HepG2 (cell line): ENCODE results near the gene TOP2A. TPM values are rescaled to one million over a fixed set of nuclear protein-coding genes. Genes with fewer than 3 reads are reported as not detected.

ENCODE experiments used
- BATF2 ChIP-seq: sonication (generic); formaldehyde crosslinking; IDR thresholded peaks from 2 replicates; pipeline ENCODE4 v1.8.0; 2022; ENCODE audit warnings: mild to moderate bottlenecking, missing genetic modification reagents, moderate library complexity
- BRD4 ChIP-seq: sonication (generic); formaldehyde crosslinking; IDR thresholded peaks from 2 replicates; pipeline ENCODE4 v1.4.0; 2020; ENCODE audit warnings: missing genetic modification reagents
- CENPT ChIP-seq: sonication (generic); formaldehyde crosslinking; IDR thresholded peaks from 2 replicates; pipeline ENCODE4 v1.8.0; 2022; ENCODE audit warnings: low read depth, mild to moderate bottlenecking, moderate library complexity, missing genetic modification reagents
- DZIP1 ChIP-seq: sonication (generic); formaldehyde crosslinking; IDR thresholded peaks from 2 replicates; pipeline ENCODE4 v1.5.0; 2020; ENCODE audit warnings: mild to moderate bottlenecking, missing genetic modification reagents
- E2F1 ChIP-seq: sonication (generic); formaldehyde crosslinking; IDR thresholded peaks from 2 replicates; pipeline ENCODE4 v1.5.0; 2020; ENCODE audit warnings: missing genetic modification reagents
- JARID2 ChIP-seq: sonication (generic); formaldehyde crosslinking; IDR thresholded peaks from 2 replicates; pipeline ENCODE4 v1.8.1; 2023; ENCODE audit warnings: missing genetic modification reagents, inconsistent platforms; ENCODE audit not compliant: insufficient replicate concordance
- MED8 ChIP-seq: sonication (generic); formaldehyde crosslinking; IDR thresholded peaks from 2 replicates; pipeline ENCODE4 v1.8.1; 2023; ENCODE audit warnings: mild to moderate bottlenecking, missing genetic modification reagents; ENCODE audit not compliant: insufficient replicate concordance
- PHF8 ChIP-seq: sonication (generic); formaldehyde crosslinking; IDR thresholded peaks from 2 replicates; pipeline ENCODE4 v1.5.0; 2020; ENCODE audit warnings: missing genetic modification reagents
- TBX3 ChIP-seq: fragments of 450-650 bp; IDR thresholded peaks from 2 replicates; pipeline ENCODE4 v1.6.1; 2017; ENCODE audit warnings: antibody characterized with exemption, mild to moderate bottlenecking, inconsistent platforms, borderline replicate concordance
- YY1 ChIP-seq: IDR thresholded peaks from 2 replicates; pipeline ENCODE4 v1.6.1; 2011; ENCODE audit warnings: low read length, low read depth, moderate library complexity, mild to moderate bottlenecking; ENCODE audit not compliant: insufficient read depth, insufficient replicate concordance
- ZNF256 ChIP-seq: sonication (generic); formaldehyde crosslinking; conservative IDR thresholded peaks from 2 replicates; pipeline ENCODE4 v1.4.0; 2020; ENCODE audit warnings: missing genetic modification reagents
- ZNF598 ChIP-seq: sonication (generic); formaldehyde crosslinking; IDR thresholded peaks from 2 replicates; pipeline ENCODE4 v1.5.1; 2020; ENCODE audit warnings: mild to moderate bottlenecking, missing genetic modification reagents, borderline replicate concordance
- ZNF660 ChIP-seq: sonication (generic); formaldehyde crosslinking; IDR thresholded peaks from 2 replicates; pipeline ENCODE4 v1.5.1; 2020; ENCODE audit warnings: mild to moderate bottlenecking, low read depth, missing genetic modification reagents, borderline replicate concordance
- ZNF891 ChIP-seq: sonication (generic); formaldehyde crosslinking; IDR thresholded peaks from 2 replicates; pipeline ENCODE4 v1.5.0; 2020; ENCODE audit warnings: mild to moderate bottlenecking, missing genetic modification reagents
- polyA plus RNA-seq, 8 experiments: library from polyadenylated mRNA; depleted of rRNA in 3 of 8; stranded (reverse) in 7 of 8; unstranded in 1 of 8; fragments of >200 nt; fragmentation: Illumina TruSeq in 4 of 8; extraction: Trizol in 4 of 8; gene quantifications; 2 replicates each; pipeline versions ENCODE4 v1.2.1 to v1.2.3, GENCODE V29; 2011 to 2016; ENCODE audit warnings: low read depth in 4 of 8, missing spikeins in 1 of 8, mixed read lengths in 1 of 8; ENCODE audit not compliant: insufficient read depth in 1 of 8
- total RNA-seq, 5 experiments: library from RNA; depleted of rRNA; stranded (reverse); fragments of >200 nt; fragmentation: Illumina TruSeq; extraction: Trizol; gene quantifications; 2 replicates each; pipeline ENCODE4 v1.2.3, GENCODE V29; 2016; ENCODE audit warnings: low read depth in 1 of 5
- TF ChIP-seq, protein P1 (sequence below): sonication (generic); formaldehyde crosslinking; IDR thresholded peaks from 2 replicates; pipeline ENCODE4 v1.5.1; 2020; ENCODE audit warnings: missing genetic modification reagents, mild to moderate bottlenecking, borderline replicate concordance
- TF ChIP-seq, protein P2 (sequence below): IDR thresholded peaks from 2 replicates; pipeline ENCODE4 v1.6.1; 2018; ENCODE audit warnings: missing genetic modification reagents, mild to moderate bottlenecking, missing compliant biosample characterization
- TF ChIP-seq, protein P3 (sequence below): sonication (generic); formaldehyde crosslinking; IDR thresholded peaks from 2 replicates; pipeline ENCODE4 v1.4.0; 2020; ENCODE audit warnings: mild to moderate bottlenecking, missing genetic modification reagents

TOP2A gene
- total and polyA plus RNA-seq, 2 of the 13 experiments (the other 11 are each of a cell fraction or from before 2014, with no cell fraction given): 108 to 327 TPM

DNA sequence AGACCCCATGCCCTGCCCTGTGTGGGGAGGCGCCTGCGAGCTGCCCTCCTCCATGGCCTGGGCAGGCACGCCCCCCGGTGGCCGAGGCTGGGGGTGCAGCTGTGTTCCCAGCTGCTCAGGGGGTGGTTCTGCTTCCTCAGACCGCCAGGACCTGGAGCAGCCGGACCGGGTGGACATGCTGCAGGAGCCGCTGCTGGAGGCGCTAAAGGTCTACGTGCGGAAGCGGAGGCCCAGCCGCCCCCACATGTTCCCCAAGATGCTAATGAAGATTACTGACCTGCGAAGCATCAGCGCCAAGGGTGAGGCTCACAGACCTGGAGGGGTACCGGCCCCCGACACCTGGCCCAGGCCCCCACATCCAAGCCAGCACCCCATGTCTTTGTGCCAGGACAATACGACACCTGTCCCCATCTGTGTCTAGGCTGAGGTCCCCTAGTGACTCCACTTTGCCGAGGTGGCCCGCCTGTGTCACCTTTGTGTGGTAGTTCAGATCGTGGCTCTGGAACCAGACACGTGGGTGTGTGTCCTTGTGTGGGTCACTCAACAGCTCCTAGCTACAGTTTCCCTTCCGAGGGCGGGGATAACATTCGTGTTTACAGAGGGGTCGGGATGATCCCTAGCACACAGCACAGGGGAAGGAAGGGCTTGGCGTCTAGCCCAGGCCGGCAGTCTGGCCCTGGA lies 62.4 kb downstream of the TOP2A start (continued):
- TF ChIP-seq, protein P1, sequence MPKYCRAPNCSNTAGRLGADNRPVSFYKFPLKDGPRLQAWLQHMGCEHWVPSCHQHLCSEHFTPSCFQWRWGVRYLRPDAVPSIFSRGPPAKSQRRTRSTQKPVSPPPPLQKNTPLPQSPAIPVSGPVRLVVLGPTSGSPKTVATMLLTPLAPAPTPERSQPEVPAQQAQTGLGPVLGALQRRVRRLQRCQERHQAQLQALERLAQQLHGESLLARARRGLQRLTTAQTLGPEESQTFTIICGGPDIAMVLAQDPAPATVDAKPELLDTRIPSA (CRISPR knock-in tag): no peak
- TF ChIP-seq BRD4 (no peak), JARID2 (CRISPR knock-in tag) (peak; percentile 82), ZNF598 (CRISPR knock-in tag) (peak; percentile 47; the same call in 1 of the 2 replicates), CENPT (CRISPR knock-in tag) (no peak), ZNF256 (CRISPR knock-in tag) (0 out of 2 replicates have a peak, but pooled peaks have one; percentile 14), MED8 (CRISPR knock-in tag) (no peak), BATF2 (no peak), DZIP1 (CRISPR knock-in tag) (no peak), ZNF660 (CRISPR knock-in tag) (no peak), ZNF891 (CRISPR knock-in tag) (no peak), TBX3 (no peak), YY1 (peak; percentile 65), E2F1 (CRISPR knock-in tag) (no peak), PHF8 (CRISPR knock-in tag) (0 out of 2 replicates have a peak, but pooled peaks have one; percentile 30)
- TF ChIP-seq, protein P2, sequence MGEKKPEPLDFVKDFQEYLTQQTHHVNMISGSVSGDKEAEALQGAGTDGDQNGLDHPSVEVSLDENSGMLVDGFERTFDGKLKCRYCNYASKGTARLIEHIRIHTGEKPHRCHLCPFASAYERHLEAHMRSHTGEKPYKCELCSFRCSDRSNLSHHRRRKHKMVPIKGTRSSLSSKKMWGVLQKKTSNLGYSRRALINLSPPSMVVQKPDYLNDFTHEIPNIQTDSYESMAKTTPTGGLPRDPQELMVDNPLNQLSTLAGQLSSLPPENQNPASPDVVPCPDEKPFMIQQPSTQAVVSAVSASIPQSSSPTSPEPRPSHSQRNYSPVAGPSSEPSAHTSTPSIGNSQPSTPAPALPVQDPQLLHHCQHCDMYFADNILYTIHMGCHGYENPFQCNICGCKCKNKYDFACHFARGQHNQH: peak; percentile 70; the same call in 1 of the 2 replicates
- TF ChIP-seq, protein P3, sequence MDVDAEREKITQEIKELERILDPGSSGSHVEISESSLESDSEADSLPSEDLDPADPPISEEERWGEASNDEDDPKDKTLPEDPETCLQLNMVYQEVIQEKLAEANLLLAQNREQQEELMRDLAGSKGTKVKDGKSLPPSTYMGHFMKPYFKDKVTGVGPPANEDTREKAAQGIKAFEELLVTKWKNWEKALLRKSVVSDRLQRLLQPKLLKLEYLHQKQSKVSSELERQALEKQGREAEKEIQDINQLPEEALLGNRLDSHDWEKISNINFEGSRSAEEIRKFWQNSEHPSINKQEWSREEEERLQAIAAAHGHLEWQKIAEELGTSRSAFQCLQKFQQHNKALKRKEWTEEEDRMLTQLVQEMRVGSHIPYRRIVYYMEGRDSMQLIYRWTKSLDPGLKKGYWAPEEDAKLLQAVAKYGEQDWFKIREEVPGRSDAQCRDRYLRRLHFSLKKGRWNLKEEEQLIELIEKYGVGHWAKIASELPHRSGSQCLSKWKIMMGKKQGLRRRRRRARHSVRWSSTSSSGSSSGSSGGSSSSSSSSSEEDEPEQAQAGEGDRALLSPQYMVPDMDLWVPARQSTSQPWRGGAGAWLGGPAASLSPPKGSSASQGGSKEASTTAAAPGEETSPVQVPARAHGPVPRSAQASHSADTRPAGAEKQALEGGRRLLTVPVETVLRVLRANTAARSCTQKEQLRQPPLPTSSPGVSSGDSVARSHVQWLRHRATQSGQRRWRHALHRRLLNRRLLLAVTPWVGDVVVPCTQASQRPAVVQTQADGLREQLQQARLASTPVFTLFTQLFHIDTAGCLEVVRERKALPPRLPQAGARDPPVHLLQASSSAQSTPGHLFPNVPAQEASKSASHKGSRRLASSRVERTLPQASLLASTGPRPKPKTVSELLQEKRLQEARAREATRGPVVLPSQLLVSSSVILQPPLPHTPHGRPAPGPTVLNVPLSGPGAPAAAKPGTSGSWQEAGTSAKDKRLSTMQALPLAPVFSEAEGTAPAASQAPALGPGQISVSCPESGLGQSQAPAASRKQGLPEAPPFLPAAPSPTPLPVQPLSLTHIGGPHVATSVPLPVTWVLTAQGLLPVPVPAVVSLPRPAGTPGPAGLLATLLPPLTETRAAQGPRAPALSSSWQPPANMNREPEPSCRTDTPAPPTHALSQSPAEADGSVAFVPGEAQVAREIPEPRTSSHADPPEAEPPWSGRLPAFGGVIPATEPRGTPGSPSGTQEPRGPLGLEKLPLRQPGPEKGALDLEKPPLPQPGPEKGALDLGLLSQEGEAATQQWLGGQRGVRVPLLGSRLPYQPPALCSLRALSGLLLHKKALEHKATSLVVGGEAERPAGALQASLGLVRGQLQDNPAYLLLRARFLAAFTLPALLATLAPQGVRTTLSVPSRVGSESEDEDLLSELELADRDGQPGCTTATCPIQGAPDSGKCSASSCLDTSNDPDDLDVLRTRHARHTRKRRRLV (CRISPR knock-in tag): no peak
